A549 (cell line): ENCODE data around the gene MGLL. TPM values are rescaled to one million over a fixed set of nuclear protein-coding genes. Genes with fewer than 3 reads are reported as not detected.
A peak's percentile ranks its signal among the peaks of the same experiment; 100 is the strongest.

ENCODE experiments used
- ATAC-seq, 2 experiments: fragments of 200-7000 bp in 1 of 2; fragments of >200 bp in 1 of 2; cut with Nextera tagmentation in 1 of 2; cut with Tn5 transposase in 1 of 2; 3 replicates each; pipeline versions ENCODE4 v1.8.0 to v1.9.1; 2018 to 2020; ENCODE audit warnings: mild to moderate bottlenecking in 1 of 2, moderate library complexity in 1 of 2
- CTCF ChIA-PET: fragments of 300-600 bp; sonication (Branson Sonifier 250); formaldehyde crosslinking; extraction: SDS; loops from one replicate; lab custom pipeline; 2021; ENCODE audit warnings: antibody characterized with exemption, inconsistent platforms; lab: Yijun Ruan, JAX
- POLR2A ChIA-PET: fragments of 350-600 bp; formaldehyde crosslinking; extraction: SDS; loops from one replicate; lab custom pipeline; 2021; ENCODE audit warnings: antibody characterized with exemption, inconsistent platforms; lab: Yijun Ruan, JAX
- DNase-seq, 2 experiments: peaks; one replicate each; pipeline versions ENCODE4 v3.0.0 to v3.0.0-alpha.2; 2011 to 2016; ENCODE audit warnings: low read depth in 1 of 2, low spot score in 1 of 2
- FAIRE-seq: peaks from 2 replicates; lab custom pipeline; 2011; peaks lifted over from hg19 to GRCh38; lab: Jason Lieb, UNC
- H3K27ac ChIP-seq, 2 experiments: fragments of >200 bp; sonication (Bioruptor Twin); formaldehyde crosslinking; 3 replicates each; pipeline ENCODE4 v1.5.1; 2016 to 2017
- H3K4me1 ChIP-seq: fragments of >200 bp; sonication (Bioruptor Twin); formaldehyde crosslinking; 3 replicates; pipeline ENCODE4 v1.6.1; 2016
- H3K4me2 ChIP-seq: fragments of >200 bp; sonication (Bioruptor Twin); formaldehyde crosslinking; 3 replicates; pipeline ENCODE4 v1.6.1; 2016
- H3K4me3 ChIP-seq: fragments of >200 bp; sonication (Bioruptor Twin); formaldehyde crosslinking; 3 replicates; pipeline ENCODE4 v1.5.1; 2016
- H3K9me3 ChIP-seq: fragments of >200 bp; sonication (Bioruptor Twin); formaldehyde crosslinking; 3 replicates; pipeline ENCODE4 v1.6.1; 2016
- BCL3 ChIP-seq: fragments of >200 bp; sonication (Bioruptor Twin); formaldehyde crosslinking; IDR thresholded peaks from 3 replicates; pipeline ENCODE4 v1.6.1; 2016
- BHLHE40 ChIP-seq: IDR thresholded peaks from 2 replicates; pipeline ENCODE4 v1.6.1; 2012; ENCODE audit warnings: low read depth, low read length, inconsistent platforms
- CBX2 ChIP-seq: fragments of 200-600 bp; sonication (generic); IDR thresholded peaks from 2 replicates; pipeline ENCODE4 v1.6.1; 2016; ENCODE audit warnings: low read depth, mild to moderate bottlenecking, borderline replicate concordance
- CHD4 ChIP-seq: fragments of 200-600 bp; sonication (generic); IDR thresholded peaks from 2 replicates; pipeline ENCODE4 v1.6.1; 2016; ENCODE audit warnings: antibody characterized with exemption, mild to moderate bottlenecking, borderline replicate concordance
- CTCF ChIP-seq: fragments of >200 bp; sonication (Bioruptor Twin); formaldehyde crosslinking; IDR thresholded peaks from 3 replicates; pipeline ENCODE4 v1.5.1; 2016
- E2F6 ChIP-seq: IDR thresholded peaks from 2 replicates; pipeline ENCODE4 v1.6.1; 2012; ENCODE audit warnings: low read depth, borderline replicate concordance
- EHF ChIP-seq: fragments of 250-450 bp; sonication (Bioruptor Pico); IDR thresholded peaks from 2 replicates; pipeline ENCODE4 v1.5.0; 2020; ENCODE audit warnings: mild to moderate bottlenecking
- EHMT2 ChIP-seq: fragments of 200-600 bp; sonication (generic); IDR thresholded peaks from 2 replicates; pipeline ENCODE4 v1.6.1; 2016; ENCODE audit warnings: antibody characterized with exemption, low read depth, mild to moderate bottlenecking, moderate library complexity
- FOSB ChIP-seq: fragments of 250-450 bp; sonication (Bioruptor Pico); IDR thresholded peaks from 2 replicates; pipeline ENCODE4 v1.5.0; 2020; ENCODE audit warnings: mild to moderate bottlenecking, moderate library complexity
- HDAC2 ChIP-seq: fragments of 200-600 bp; sonication (generic); IDR thresholded peaks from 2 replicates; pipeline ENCODE4 v1.6.1; 2016
- HOXA7 ChIP-seq: fragments of 250-450 bp; sonication (Bioruptor Pico); IDR thresholded peaks from 2 replicates; pipeline ENCODE4 v1.5.0; 2020; ENCODE audit warnings: mild to moderate bottlenecking, moderate library complexity
- JUN ChIP-seq, 2 experiments: fragments of >200 bp; sonication (Bioruptor Twin); formaldehyde crosslinking; IDR thresholded peaks; 2 replicates in 1 of 2; 3 replicates in 1 of 2; pipeline ENCODE4 v1.6.1; 2016 to 2017
- JUNB ChIP-seq: fragments of >200 bp; sonication (Bioruptor Twin); formaldehyde crosslinking; IDR thresholded peaks from 2 replicates; pipeline ENCODE4 v1.6.1; 2016
- KDM1A ChIP-seq: fragments of 200-600 bp; sonication (generic); IDR thresholded peaks from 2 replicates; pipeline ENCODE4 v1.6.1; 2016; ENCODE audit warnings: low read depth, mild to moderate bottlenecking
- MAFK ChIP-seq: fragments of 450-650 bp; IDR thresholded peaks from 2 replicates; pipeline ENCODE4 v1.6.1; 2014; ENCODE audit not compliant: partially characterized antibody
- MAZ ChIP-seq: fragments of 150-350 bp; IDR thresholded peaks from 2 replicates; pipeline ENCODE4 v1.6.1; 2014; ENCODE audit warnings: antibody characterized with exemption, low read depth, low read length, borderline replicate concordance
- MYC ChIP-seq: IDR thresholded peaks from 2 replicates; pipeline ENCODE4 v1.6.1; 2012; ENCODE audit warnings: mild to moderate bottlenecking, inconsistent platforms, low read length, improper control_type of control experiment, borderline replicate concordance
- NFE2L2 ChIP-seq: fragments of 150-350 bp; conservative IDR thresholded peaks from 2 replicates; pipeline ENCODE4 v1.6.1; 2014; ENCODE audit warnings: low read length
- PHF8 ChIP-seq: fragments of 200-600 bp; sonication (generic); IDR thresholded peaks from 2 replicates; pipeline ENCODE4 v1.6.1; 2016; ENCODE audit warnings: low read depth, mild to moderate bottlenecking, antibody characterized with exemption, moderate library complexity, borderline replicate concordance
- POLR2AphosphoS2 ChIP-seq: conservative IDR thresholded peaks from 2 replicates; pipeline ENCODE4 v1.6.1; 2012; ENCODE audit warnings: low read length, improper control_type of control experiment, inconsistent platforms
- RARB ChIP-seq: fragments of 250-450 bp; sonication (Bioruptor Pico); IDR thresholded peaks from 2 replicates; pipeline ENCODE4 v1.8.0; 2021; ENCODE audit warnings: mild to moderate bottlenecking, moderate library complexity
- RNF2 ChIP-seq: fragments of 200-600 bp; sonication (generic); IDR thresholded peaks from 2 replicates; pipeline ENCODE4 v1.6.1; 2016; ENCODE audit warnings: low read depth, mild to moderate bottlenecking, antibody characterized with exemption, moderate library complexity, borderline replicate concordance
- SREBF2 ChIP-seq: fragments of 450-650 bp; IDR thresholded peaks from 2 replicates; pipeline ENCODE4 v1.6.1; 2014; ENCODE audit warnings: mild to moderate bottlenecking, moderate library complexity
- TP53 ChIP-seq: fragments of 250-450 bp; sonication (Bioruptor Pico); IDR thresholded peaks from 2 replicates; pipeline ENCODE4 v1.5.0; 2021; ENCODE audit warnings: mild to moderate bottlenecking, moderate library complexity
- WGBS: methylation state at CpG from one replicate; pipeline ENCODE4 v1.1.6; 2017; ENCODE audit errors: missing lambda C conversion rate; 5-methylcytosine and 5-hydroxymethylcytosine counted together
- polyA plus RNA-seq, 4 experiments: library from polyadenylated mRNA; depleted of rRNA in 3 of 4; stranded (reverse); fragments of >200 nt; fragmentation: RNase III in 1 of 4; extraction: RNeasy Plus Mini Kit Qiagen cat#74134 plus additional on column Dnase treatment in 1 of 4; gene quantifications; 2 replicates in 3 of 4; 3 replicates in 1 of 4; pipeline ENCODE4 v1.2.3, GENCODE V29; 2011 to 2017
- TF ChIP-seq, protein P1 (sequence below): fragments of >200 bp; sonication (Bioruptor Twin); formaldehyde crosslinking; IDR thresholded peaks from 2 replicates; pipeline ENCODE4 v1.6.1; 2016
- TF ChIP-seq, protein P2 (sequence below): fragments of 150-350 bp; IDR thresholded peaks from 2 replicates; pipeline ENCODE4 v1.6.1; 2014; ENCODE audit warnings: low read depth, mild to moderate bottlenecking, low read length
- TF ChIP-seq, protein P3 (sequence below): fragments of 450-650 bp; IDR thresholded peaks from 2 replicates; pipeline ENCODE4 v1.6.1; 2014; ENCODE audit warnings: antibody characterized with exemption

MGLL gene
- polyA plus RNA-seq, 2 of the 4 experiments (the other 2 are of a cell fraction): 38.5 to 41.5 TPM

- TF ChIP-seq CTCF (no peak), JUN (IDR thresholded peaks at IDR 0.05) (no peak)
- TF ChIP-seq, all 56 proteins: peak for 5
Measured at GRCh38 chr3:127767126-127767525, 55.2 kb downstream of the MGLL start (continued).

DNA sequence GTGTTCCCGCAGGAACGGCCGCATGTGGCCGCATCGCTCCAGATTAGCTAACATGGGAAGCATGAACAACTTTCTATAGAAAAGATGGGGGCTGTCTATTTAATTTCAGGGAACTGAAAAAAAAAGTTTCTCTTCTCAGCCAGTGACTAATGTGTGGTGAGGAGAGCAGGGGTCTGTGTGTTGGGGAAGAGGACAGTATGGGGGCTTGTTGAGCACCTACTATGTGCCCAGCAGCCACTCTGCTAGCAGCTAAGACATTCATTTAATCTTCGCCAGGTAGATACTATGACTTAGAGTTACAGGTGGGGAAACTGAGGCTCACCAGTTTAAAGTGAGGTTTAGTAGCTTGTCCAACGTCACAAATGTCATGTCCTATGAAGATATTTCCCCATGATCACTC, 56.6 kb downstream of the MGLL start:
- FAIRE-seq (no peak), ATAC-seq (no peak), DNase-seq (no peak)
- H3K4me3 ChIP-seq: no peak overlapping the region
- H3K9me3 ChIP-seq: no peaks in the 10 kb centered on the region
- peak overlapping the region; percentile 75 to 89 for H3K27ac ChIP-seq
- peaks cover 56% of the 10 kb centered on the region for H3K4me1 ChIP-seq
- POLR2A ChIA-PET: no interaction called here
- peak overlapping the region; percentile 31; the same call in 2 of the 3 replicates for H3K4me2 ChIP-seq
- CTCF ChIA-PET: interaction anchor here (1.6 kb wide), 1 partner anchor 19 kb away, joined by 4 read pairs; no protein-coding TSS in a partner anchor
- 93% methylated on average over 7 of the region's 7 CpGs for WGBS
- TF ChIP-seq PHF8 (no peak), NFE2L2 (no peak), CBX2 (no peak), MAZ (no peak), EHMT2 (no peak), MAFK (no peak), E2F6 (no peak), RARB (CRISPR knock-in tag) (no peak), TP53 (CRISPR knock-in tag) (no peak), JUN (IDR thresholded peaks at IDR 0.05) (no peak), CHD4 (no peak), BHLHE40 (no peak), SREBF2 (no peak), HDAC2 (no peak), EHF (CRISPR knock-in tag) (no peak)
- TF ChIP-seq, protein P1, sequence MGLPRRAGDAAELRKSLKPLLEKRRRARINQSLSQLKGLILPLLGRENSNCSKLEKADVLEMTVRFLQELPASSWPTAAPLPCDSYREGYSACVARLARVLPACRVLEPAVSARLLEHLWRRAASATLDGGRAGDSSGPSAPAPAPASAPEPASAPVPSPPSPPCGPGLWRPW: no peak
- TF ChIP-seq, protein P2, sequence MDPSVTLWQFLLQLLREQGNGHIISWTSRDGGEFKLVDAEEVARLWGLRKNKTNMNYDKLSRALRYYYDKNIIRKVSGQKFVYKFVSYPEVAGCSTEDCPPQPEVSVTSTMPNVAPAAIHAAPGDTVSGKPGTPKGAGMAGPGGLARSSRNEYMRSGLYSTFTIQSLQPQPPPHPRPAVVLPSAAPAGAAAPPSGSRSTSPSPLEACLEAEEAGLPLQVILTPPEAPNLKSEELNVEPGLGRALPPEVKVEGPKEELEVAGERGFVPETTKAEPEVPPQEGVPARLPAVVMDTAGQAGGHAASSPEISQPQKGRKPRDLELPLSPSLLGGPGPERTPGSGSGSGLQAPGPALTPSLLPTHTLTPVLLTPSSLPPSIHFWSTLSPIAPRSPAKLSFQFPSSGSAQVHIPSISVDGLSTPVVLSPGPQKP: no peak
- TF ChIP-seq, protein P3, sequence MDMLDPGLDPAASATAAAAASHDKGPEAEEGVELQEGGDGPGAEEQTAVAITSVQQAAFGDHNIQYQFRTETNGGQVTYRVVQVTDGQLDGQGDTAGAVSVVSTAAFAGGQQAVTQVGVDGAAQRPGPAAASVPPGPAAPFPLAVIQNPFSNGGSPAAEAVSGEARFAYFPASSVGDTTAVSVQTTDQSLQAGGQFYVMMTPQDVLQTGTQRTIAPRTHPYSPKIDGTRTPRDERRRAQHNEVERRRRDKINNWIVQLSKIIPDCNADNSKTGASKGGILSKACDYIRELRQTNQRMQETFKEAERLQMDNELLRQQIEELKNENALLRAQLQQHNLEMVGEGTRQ: no peak

DNA sequence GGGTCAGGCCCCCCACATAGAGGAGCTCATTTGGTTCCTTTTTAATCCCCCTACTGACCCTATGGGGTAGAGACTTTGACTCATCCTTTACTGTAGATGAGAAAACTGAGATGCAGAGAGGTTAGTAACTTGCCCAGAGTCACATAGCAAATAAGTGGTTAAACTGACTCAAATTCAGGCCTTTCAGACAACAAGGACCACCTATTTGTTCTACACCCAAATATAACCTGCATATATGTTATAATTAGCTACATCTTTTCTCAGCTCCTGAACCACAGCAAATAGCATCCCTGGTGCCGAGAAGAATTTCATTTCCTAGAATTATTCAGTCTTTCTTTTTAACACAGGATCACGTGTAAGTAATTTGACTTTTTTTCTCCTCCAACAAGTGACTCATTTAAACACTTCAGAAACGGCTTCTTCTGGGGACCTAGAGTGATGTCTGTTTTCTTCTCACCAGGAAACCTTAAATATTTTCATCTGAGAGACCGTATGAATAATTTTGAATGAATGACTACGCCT, 57.4 kb downstream of the MGLL start:
- no peak for TF ChIP-seq KDM1A
- no peak for TF ChIP-seq RNF2
- no peak for TF ChIP-seq EHMT2
- TF ChIP-seq HOXA7 (CRISPR knock-in tag): no peak
- no peak for TF ChIP-seq MYC
- no peak for TF ChIP-seq POLR2AphosphoS2
- no peak for TF ChIP-seq JUNB
- TF ChIP-seq FOSB (CRISPR knock-in tag): no peak
- TF ChIP-seq, protein P3: no peak
- no peak for TF ChIP-seq BCL3
- no peak for TF ChIP-seq NFE2L2
- H3K9me3 ChIP-seq: no peaks in the 10 kb centered on the region
- POLR2A ChIA-PET: no interaction called here
- FAIRE-seq (no peak), ATAC-seq (no peak), DNase-seq (no peak)
- peak overlapping the region; percentile 31; the same call in 2 of the 3 replicates for H3K4me2 ChIP-seq
- peaks cover 52% of the 10 kb centered on the region for H3K4me1 ChIP-seq
- 54% methylated on average over 5 of the region's 5 CpGs for WGBS
- peak overlapping the region; percentile 75 to 89 for H3K27ac ChIP-seq
- CTCF ChIA-PET: interaction anchor here (1.5 kb wide), 1 partner anchor 20 kb away, joined by 4 read pairs; no protein-coding TSS in a partner anchor
- no peak overlapping the region for H3K4me3 ChIP-seq
